DOHH2 (cell line): ENCODE results near the gene PTAR1.

ENCODE experiments used
- H3F3A ChIP-seq: fragments of 200-600 bp; sonication (generic), shearing (Covaris generic); 2 replicates; pipeline ENCODE4 v1.6.0; 2016; ENCODE audit warnings: antibody characterized with exemption, mild to moderate bottlenecking; ENCODE audit not compliant: control insufficient read depth, insufficient read depth
- H3K27ac ChIP-seq: fragments of 200-600 bp; sonication (generic); 2 replicates; pipeline ENCODE4 v1.5.1; 2014; ENCODE audit warnings: low read depth, mild to moderate bottlenecking, low read length, moderate library complexity
- H3K27me3 ChIP-seq: fragments of 200-600 bp; sonication (generic); 2 replicates; pipeline ENCODE4 v1.6.1; 2014; ENCODE audit warnings: mild to moderate bottlenecking, low read length, mixed read lengths; ENCODE audit not compliant: control insufficient read depth
- H3K36me3 ChIP-seq: fragments of 200-600 bp; sonication (generic); 2 replicates; pipeline ENCODE4 v1.6.1; 2014; ENCODE audit warnings: mild to moderate bottlenecking, low read length, moderate library complexity, mixed read lengths; ENCODE audit not compliant: control insufficient read depth
- H3K4me1 ChIP-seq: fragments of 200-600 bp; sonication (generic); 2 replicates; pipeline ENCODE4 v1.6.1; 2014; ENCODE audit warnings: mild to moderate bottlenecking, low read length, mixed read lengths; ENCODE audit not compliant: control insufficient read depth
- H3K4me2 ChIP-seq: fragments of 200-600 bp; sonication (generic); 2 replicates; pipeline ENCODE4 v1.6.0; 2014; ENCODE audit warnings: mild to moderate bottlenecking, low read length, moderate library complexity
- H3K4me3 ChIP-seq: fragments of 200-600 bp; sonication (generic); 2 replicates; pipeline ENCODE4 v1.5.1; 2014; ENCODE audit warnings: mild to moderate bottlenecking, low read length, mixed read lengths
- H3K79me2 ChIP-seq: fragments of 200-600 bp; sonication (generic); 2 replicates; pipeline ENCODE4 v1.6.1; 2014; ENCODE audit warnings: mild to moderate bottlenecking, low read length, mixed read lengths; ENCODE audit not compliant: control insufficient read depth
- H3K9me2 ChIP-seq: fragments of 200-600 bp; sonication (generic); replicated peaks from 2 replicates; pipeline ENCODE4 v1.6.1; 2014; ENCODE audit warnings: mild to moderate bottlenecking, low read length, mixed read lengths; ENCODE audit not compliant: control insufficient read depth
- H3K9me3 ChIP-seq: fragments of 200-600 bp; sonication (generic); 2 replicates; pipeline ENCODE4 v1.6.1; 2014; ENCODE audit warnings: antibody characterized with exemption, low read length, mixed read lengths; ENCODE audit not compliant: control insufficient read depth, insufficient read depth
- H4K20me1 ChIP-seq: fragments of 200-600 bp; sonication (generic); 2 replicates; pipeline ENCODE4 v1.6.0; 2014; ENCODE audit warnings: low read depth, mild to moderate bottlenecking, antibody characterized with exemption, low read length, moderate library complexity; ENCODE audit not compliant: control insufficient read depth, insufficient read depth
- EZH2phosphoT487 ChIP-seq: fragments of 200-600 bp; sonication (generic); IDR thresholded peaks from 2 replicates; pipeline ENCODE4 v1.6.1; 2017; ENCODE audit warnings: borderline replicate concordance, mild to moderate bottlenecking, antibody characterized with exemption, low read length, moderate library complexity, mixed read lengths
- TF ChIP-seq, protein P1 (sequence below): fragments of 200-600 bp; sonication (generic); IDR thresholded peaks from one replicate; pipeline ENCODE4 v1.5.1; 2014; ENCODE audit warnings: antibody characterized with exemption, mild to moderate bottlenecking, low read depth, low read length; ENCODE audit not compliant: poor library complexity, severe bottlenecking

The PTAR1 gene

DNA sequence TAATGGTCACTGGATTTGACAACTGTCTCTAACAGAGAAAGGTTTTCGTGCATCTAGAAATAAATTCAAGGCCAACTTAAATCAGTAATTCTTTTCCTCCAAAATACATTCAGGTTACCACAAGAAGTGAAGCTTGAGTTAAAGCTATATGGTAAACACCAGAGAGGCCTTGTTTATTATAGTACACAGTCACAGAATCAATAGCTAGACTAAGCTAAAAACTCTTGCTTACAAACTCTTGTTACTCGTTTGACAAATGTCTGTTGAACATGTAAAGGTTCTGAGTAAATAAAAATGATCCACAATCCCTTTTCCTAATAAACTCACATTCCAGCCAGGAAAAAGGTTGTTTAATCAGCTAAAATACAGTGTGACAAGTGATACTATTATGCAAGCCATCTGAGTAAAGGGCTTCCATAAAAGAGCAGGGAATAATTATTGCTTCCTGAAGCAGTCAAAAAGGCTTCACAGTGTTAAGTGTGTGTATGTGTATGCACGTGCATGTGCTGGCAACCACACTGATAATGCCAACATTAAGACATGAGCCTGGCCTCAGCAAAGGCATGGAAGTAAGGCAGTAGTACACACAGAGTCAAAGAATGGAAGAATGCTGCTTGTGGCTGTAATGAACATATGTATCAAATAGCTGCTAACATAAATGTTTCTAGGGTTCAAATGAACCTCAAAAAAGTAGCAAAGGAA lies 12.8 kb downstream of the PTAR1 start:
- Histone ChIP-seq H3K27me3 (no peaks in the 10 kb centered on the region), H3K4me3 (no peak overlapping the region), H3K4me2 (no peak overlapping the region), H3F3A (no peaks in the 10 kb centered on the region), H3K9me3 (no peaks in the 10 kb centered on the region), H3K36me3 (peaks cover 61% of the 10 kb centered on the region), H4K20me1 (no peaks in the 10 kb centered on the region; the same call in 1 of the 2 replicates), H3K79me2 (peaks cover 69% of the 10 kb centered on the region), H3K9me2 (no peaks in the 10 kb centered on the region), H3K27ac (no peak overlapping the region), H3K4me1 (peaks cover 8% of the 10 kb centered on the region)
- TF ChIP-seq, protein P1, sequence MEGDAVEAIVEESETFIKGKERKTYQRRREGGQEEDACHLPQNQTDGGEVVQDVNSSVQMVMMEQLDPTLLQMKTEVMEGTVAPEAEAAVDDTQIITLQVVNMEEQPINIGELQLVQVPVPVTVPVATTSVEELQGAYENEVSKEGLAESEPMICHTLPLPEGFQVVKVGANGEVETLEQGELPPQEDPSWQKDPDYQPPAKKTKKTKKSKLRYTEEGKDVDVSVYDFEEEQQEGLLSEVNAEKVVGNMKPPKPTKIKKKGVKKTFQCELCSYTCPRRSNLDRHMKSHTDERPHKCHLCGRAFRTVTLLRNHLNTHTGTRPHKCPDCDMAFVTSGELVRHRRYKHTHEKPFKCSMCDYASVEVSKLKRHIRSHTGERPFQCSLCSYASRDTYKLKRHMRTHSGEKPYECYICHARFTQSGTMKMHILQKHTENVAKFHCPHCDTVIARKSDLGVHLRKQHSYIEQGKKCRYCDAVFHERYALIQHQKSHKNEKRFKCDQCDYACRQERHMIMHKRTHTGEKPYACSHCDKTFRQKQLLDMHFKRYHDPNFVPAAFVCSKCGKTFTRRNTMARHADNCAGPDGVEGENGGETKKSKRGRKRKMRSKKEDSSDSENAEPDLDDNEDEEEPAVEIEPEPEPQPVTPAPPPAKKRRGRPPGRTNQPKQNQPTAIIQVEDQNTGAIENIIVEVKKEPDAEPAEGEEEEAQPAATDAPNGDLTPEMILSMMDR = no peak
- no peak for TF ChIP-seq EZH2phosphoT487

DNA sequence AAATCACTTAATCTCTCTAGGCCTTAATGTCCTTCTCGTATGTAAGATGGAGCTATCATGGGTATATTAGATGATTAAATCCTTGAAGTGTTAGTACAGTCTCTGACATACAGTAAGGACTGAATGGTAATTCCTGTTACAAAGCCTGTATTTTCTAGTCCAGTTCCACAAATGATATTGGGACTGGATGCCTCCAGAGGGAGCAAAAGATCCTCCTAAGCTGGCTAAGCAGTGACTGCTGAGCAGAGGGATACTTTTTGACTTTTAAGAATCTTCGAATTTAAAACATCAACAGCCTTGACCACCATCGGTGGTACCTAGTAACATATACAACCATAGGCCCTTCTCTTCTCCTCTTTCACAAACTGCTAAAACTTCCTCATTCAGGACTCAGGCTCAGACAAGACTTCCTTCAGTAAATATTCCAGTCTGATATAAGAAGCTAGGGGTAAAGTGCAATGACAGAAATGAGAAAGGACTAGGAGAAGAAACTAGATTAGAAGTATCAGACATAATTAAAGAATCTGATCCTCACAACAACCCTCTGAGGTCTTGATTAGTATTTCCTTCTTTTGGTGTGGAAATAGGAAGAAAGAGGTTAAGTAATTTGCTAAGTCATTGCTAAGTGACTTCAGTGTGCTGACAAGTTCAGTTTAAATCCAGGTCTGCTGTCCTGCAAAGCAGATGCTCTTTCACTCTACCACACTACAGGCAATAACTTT lies 13.9 kb downstream of the PTAR1 start:
- Histone ChIP-seq H3K27me3 (no peaks in the 10 kb centered on the region), H3K4me3 (no peak overlapping the region), H3K36me3 (peaks cover 68% of the 10 kb centered on the region), H4K20me1 (no peaks in the 10 kb centered on the region; the same call in 1 of the 2 replicates), H3K4me2 (no peak overlapping the region), H3K27ac (no peak overlapping the region), H3K79me2 (peaks cover 59% of the 10 kb centered on the region), H3K9me3 (no peaks in the 10 kb centered on the region), H3K9me2 (no peaks in the 10 kb centered on the region), H3K4me1 (peaks cover 8% of the 10 kb centered on the region), H3F3A (no peaks in the 10 kb centered on the region)
- TF ChIP-seq, protein P1 = no peak
- TF ChIP-seq EZH2phosphoT487 = no peak

DNA sequence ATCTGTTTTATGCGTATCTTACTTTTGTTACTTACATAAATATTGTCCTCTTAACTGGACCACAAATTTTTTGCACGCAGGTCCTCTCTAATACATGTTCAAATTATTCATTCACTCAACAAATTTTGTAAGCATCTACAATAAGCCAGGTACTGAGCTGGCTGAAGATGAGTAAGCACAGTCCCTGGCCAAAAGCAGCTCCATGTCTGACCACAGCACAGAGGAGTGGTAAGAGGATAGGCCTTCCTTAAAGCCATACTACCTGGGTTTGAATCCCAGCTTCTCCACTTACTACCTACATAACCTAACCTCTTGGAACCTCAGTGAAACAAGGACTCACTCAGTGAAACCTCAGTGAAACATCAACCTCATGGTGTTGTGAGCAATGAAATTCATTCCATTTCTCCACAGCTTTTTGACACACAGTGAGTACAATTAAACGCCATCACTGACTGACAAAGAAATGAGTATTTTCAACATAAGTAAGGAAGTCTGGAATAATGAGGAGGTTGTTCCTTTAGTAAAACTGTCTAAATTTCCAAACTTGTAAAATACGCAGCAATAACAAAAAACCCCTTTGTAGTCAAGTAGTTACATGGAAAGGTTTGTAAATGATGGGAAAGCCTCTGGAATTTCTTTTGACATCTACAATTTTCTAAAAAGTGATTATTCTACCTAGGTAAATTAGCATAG lies 15.0 kb downstream of the PTAR1 start:
- no peak overlapping the region for H3K4me3 ChIP-seq
- peaks cover 67% of the 10 kb centered on the region for H3K36me3 ChIP-seq
- H3K79me2 ChIP-seq = peaks cover 50% of the 10 kb centered on the region
- no peak for TF ChIP-seq EZH2phosphoT487
- TF ChIP-seq, protein P1 = no peak
- H3K27me3 ChIP-seq = no peaks in the 10 kb centered on the region
- peaks cover 8% of the 10 kb centered on the region for H3K4me1 ChIP-seq
- no peaks in the 10 kb centered on the region for H3K9me2 ChIP-seq
- no peaks in the 10 kb centered on the region; the same call in 1 of the 2 replicates for H4K20me1 ChIP-seq
- no peak overlapping the region for H3K27ac ChIP-seq
- H3K9me3 ChIP-seq = no peaks in the 10 kb centered on the region
- H3F3A ChIP-seq = no peaks in the 10 kb centered on the region
- H3K4me2 ChIP-seq = no peak overlapping the region
